Spleen (tissue), 7 donors: Measurements from ENCODE around the gene PTGER3.

ENCODE experiments used
- POLR2A ChIP-seq, 3 donors: fragments of 450-650 bp; IDR thresholded peaks; one replicate each; pipeline ENCODE4 v1.5.1; 2017; ENCODE audit warnings: antibody characterized with exemption in 3 of 3, mild to moderate bottlenecking in 1 of 3
- TF ChIP-seq, protein P1 (sequence below), 11 experiments: fragments of 200-600 bp in 7 of 11; fragments of 450-650 bp in 4 of 11; sonication (generic) in 4 of 11; IDR thresholded peaks in 8 of 11; conservative IDR thresholded peaks in 3 of 11; 1 replicate in 7 of 11; 2 replicates in 4 of 11; pipeline versions ENCODE4 v1.4.0 to v1.8.0; 2016 to 2021; ENCODE audit warnings: antibody characterized with exemption in 11 of 11, inconsistent platforms in 4 of 11, mild to moderate bottlenecking in 1 of 11
- donor health status: DM: no; HTN: no; CAD: no; lungs with moderate emphysema.
- donor health status: DM: no; HTN: no; CAD: no.
- donor health status: DM: no; HTN: no; CAD: no.

DNA sequence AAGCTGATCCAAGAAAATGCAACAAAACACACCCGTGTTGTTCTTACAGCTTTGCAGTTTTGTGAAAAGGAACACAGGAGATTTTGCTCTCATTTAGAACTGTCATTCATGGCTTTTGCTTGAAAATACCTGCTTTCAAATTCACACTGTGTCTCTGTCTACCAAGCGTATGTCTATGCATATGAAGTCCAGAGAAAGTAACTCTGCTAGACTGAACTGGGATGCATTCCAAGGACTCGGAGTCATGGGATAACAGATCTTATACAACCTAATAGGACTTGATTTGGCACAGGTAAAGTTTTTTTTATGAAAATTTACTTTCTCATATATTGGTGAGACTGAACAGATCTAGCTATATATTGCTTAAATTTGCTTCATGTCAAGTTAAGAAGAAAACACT is 102.4 kb downstream of the PTGER3 start:
- TF ChIP-seq, protein P1, sequence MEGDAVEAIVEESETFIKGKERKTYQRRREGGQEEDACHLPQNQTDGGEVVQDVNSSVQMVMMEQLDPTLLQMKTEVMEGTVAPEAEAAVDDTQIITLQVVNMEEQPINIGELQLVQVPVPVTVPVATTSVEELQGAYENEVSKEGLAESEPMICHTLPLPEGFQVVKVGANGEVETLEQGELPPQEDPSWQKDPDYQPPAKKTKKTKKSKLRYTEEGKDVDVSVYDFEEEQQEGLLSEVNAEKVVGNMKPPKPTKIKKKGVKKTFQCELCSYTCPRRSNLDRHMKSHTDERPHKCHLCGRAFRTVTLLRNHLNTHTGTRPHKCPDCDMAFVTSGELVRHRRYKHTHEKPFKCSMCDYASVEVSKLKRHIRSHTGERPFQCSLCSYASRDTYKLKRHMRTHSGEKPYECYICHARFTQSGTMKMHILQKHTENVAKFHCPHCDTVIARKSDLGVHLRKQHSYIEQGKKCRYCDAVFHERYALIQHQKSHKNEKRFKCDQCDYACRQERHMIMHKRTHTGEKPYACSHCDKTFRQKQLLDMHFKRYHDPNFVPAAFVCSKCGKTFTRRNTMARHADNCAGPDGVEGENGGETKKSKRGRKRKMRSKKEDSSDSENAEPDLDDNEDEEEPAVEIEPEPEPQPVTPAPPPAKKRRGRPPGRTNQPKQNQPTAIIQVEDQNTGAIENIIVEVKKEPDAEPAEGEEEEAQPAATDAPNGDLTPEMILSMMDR (IDR thresholded peaks at IDR 0.05 in 8 of 11, conservative IDR thresholded peaks at IDR 0.05 in 3 of 11), result no peak
- no peak for TF ChIP-seq POLR2A (IDR thresholded peaks at IDR 0.05)
